SH-SY5Y (cell line): ENCODE results near the gene RPS19BP1.

Source experiments
- GATA2 ChIP-seq: IDR thresholded peaks from 2 replicates; pipeline ENCODE4 v1.6.1; 2011; ENCODE audit warnings: mild to moderate bottlenecking, low read depth, low read length
- GATA3 ChIP-seq: IDR thresholded peaks from 2 replicates; pipeline ENCODE4 v1.6.1; 2011; ENCODE audit warnings: low read depth, mild to moderate bottlenecking, low read length, moderate library complexity

- TF ChIP-seq GATA2 = no peak
- no peak for TF ChIP-seq GATA3
These were observed 3.7 kb downstream of the RPS19BP1 start for GRCh38 chr22:39528681-39529486.
